ENCODE measurements around the gene GSTM3.
"Not testable (repeated sequence)": the region's sequence is repeated elsewhere in the genome, so short reads cannot be mapped to it uniquely, and the experiment has no call there.

Gene GSTM3

DNA sequence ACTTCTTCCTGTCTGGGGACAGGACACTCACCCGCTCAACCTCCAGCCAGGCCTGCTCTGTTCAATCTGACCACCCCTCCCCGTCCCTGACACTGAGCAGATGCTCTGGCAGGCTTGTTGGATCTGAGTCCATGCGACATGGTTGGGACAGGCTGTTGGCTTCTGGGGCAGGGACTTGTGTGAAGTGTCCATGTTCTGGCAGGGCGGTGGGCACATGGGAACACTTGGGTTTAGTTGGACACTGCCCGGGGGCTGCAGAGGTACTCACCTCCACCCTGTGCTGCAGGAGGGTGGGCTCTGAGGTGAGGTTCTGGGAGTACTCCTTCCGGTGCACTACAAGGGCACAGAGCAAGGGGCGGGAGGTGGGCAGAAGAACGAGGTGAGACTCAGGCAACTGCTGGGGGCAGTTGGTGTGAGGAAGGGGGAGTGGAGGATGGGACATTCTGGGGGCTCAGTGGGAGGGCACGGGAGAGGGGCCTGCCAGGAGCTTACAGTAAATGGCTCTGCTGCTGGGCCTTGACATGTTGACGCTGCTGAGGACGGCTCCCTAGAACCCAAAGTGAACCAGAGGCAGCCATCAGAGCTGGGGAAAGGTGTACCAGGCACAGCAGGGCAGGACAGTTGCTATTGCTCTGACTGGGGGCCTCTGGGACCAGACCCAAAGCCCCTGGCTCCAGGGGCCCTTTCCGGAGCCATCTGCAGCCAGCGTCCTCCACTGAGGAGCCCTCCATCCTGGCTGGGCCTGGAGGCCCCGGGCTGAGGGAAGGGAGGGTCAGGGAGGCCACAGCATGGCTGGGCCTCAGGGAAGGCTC, 20.6 kb upstream of the GSTM3 start:
- peak; percentile 19 for DNase-seq

- peak; percentile 10 for DNase-seq
Observed at GRCh38 chr1:109760581-109761226, 19.9 kb upstream of the GSTM3 start.

GRCh38 chr1:109759513-109760334, 18.9 kb upstream of the GSTM3 start:
- peak; percentile 6 for DNase-seq

- DNase-seq, result no peak
Observed at GRCh38 chr1:109757936-109758786, 17.3 kb upstream of the GSTM3 start.

DNA sequence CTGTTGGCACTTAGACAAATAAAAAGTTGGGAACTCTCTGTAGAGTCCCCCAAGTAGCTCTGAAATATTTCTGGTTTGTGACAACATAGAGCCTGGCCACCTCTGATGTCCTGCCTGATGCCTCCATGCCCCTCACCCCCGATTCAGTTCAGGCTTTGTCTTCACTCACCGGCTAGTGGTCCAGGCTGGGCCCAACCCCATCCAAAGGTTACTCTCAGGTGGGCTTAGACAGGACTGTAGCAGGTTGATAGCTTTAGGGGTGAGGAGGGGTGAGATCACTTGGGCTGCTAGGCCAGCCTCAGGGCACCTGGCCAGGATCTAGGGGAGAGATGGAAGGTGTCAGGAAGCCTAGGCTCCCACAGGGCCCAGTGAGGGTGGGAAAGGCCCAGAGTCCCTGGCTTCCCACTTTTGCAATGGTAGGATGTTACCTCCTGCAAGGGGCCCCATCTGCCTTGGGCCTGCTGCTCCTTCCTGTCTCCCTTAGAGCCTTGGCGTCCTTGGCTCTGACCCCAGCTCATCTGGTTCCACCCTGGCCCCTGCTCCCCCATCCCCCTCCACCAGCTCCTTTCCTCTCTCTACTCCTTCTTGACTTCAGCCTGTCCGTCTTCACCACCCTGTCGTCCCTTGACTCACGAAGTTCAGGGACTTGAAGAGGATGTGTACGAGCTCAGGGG, 16.1 kb upstream of the GSTM3 start:
- peak; percentile 19 for DNase-seq

DNA sequence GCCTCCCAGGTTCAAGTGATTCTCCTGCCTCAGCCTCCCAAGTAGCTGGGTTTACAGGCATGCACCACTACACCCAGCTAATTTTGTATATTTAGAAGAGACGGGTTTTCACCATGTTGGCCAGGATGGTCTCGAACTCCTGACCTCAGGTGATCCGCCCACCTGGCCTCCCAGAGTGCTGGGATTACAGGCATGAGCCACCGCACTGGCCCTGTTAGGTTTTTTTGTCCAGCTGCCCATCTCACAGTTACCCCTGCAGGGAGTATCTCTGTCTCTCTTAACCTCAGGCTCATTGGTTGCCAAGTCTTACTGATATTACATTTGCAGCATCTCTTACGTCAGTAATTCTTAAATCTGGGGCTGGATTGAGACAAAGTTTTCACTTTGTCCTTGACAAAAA, 15.5 kb upstream of the GSTM3 start:
- DNase-seq, result not testable (repeated sequence)

GRCh38 chr1:109754738-109755137, 13.9 kb upstream of the GSTM3 start:
- no peak for DNase-seq

DNA sequence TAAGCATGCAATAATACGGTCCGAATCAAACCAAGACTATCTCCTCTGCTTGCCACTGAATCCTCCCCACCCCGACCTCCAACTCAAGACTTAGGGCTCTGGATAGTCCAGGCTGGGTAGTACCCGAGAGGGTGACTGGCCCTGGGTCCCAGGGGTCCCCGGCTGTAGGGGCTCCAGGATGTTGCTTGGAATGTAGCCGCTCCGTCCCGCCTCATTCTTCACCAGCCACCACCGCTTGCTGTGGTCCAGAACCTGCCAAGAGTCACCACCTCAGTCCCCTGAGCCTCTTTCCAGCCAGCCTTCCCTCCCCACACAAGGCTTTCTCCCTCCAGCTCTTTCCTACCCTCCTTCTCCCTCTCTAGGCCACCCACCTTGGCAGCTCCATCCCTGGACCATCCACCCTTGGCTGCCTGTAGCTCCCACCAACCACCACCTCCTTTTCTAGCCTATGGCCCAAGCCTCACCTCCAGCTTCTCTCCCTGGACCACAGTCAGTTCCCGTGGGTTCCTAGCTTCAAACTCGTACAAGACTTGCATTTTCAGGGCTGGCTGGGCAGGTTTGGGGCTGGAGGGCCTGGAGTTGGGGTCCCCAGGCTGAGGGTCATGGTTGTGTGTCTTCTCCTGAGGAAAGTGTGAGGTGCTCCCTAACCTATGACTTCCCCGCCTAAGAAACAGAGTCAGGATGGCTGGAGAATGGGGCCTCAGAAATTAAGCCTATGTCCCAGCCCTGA, 10.9 kb upstream of the GSTM3 start:
- DNase-seq, result no peak

DNA sequence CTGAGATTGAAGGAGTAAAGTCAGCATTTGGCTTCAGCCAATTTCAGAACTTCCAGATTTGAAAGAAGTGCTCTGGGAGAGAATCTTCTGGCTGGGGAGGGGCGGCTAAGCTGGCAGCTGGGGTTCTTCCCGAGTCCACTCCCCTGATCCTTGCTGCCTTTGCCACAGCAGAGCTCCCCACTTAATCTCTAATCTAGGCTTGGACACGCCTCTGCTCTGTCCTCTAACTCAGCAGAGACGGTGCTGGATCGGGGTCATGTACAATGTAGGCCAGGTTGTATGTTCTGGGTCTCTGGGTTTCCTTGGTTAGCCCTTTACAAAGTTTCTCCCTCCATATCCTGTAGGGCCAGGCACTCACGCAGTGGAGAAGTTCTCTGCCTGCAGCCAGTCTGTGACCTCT, 10.1 kb upstream of the GSTM3 start:
- DNase-seq, result no peak

- DNase-seq, result no peak
Observed at GRCh38 chr1:109750241-109750882, 9.5 kb upstream of the GSTM3 start.

DNA sequence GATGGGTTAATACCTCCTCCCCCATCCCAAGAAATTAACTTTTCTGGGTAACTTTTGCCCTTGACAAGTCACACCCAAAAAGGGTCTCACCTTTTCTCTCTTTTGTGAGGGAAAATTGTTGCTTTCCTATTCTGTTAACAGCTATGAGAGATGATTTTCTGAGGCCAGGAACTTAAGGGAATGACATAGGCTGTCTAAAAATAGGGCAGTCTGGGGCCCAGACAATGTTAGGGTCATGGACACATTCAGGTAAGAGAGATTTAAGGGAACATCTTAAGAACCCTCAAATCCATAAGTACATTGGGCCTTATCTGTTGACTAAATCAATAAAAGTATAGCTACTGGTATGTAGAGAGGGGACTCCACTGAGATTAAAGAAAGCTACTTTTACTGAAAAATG, 8.4 kb upstream of the GSTM3 start:
- no peak for DNase-seq

- DNase-seq, result not testable (repeated sequence)
Observed at GRCh38 chr1:109748311-109748710, 7.5 kb upstream of the GSTM3 start.

DNA sequence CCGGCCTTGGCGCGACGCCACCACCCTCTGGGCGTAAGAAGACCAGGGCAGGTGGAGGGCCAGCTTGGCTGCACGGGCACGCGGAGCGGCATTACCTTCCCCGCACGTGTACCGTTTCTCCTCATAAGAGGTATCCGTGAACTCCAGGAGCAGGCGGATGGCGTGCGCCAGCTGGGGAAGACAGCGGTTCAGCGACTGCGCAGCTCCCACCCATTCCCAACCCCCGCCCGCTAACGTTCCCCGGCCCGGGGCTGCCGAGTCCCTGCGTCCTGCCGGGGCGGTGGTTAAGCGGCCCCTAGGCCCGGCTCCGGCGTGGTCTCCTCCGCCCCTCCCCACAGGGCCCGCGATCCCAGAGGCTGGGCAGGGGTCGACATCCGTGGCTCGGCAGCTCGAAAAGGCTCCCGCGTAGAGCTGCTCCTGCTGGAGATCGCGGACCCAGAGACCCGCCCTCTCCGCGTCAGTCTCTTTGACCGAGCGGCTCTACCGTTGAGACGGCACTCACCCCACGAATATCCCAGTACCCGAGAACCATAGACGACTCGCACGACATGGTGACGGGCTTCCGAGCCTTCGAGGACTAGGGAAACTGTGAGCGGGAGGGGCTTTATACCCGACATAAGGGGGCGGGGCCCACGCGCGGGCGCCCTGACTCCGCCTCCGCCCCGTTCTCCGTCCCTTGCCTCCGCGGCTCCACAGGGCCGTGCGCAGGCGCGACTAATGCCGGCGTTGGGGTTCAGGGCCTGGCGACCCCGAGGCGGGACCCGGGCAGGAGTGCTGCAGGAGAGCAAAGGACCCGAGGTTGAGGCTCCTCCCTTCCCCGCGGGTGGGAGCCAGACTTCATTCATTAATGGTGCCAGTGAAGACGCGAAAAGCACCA, 862 bp downstream of the GSTM3 start:
- peak; percentile 86 for DNase-seq

- no peak for DNase-seq
Observed at GRCh38 chr1:109733236-109733870, 7.5 kb downstream of the GSTM3 start.

DNA sequence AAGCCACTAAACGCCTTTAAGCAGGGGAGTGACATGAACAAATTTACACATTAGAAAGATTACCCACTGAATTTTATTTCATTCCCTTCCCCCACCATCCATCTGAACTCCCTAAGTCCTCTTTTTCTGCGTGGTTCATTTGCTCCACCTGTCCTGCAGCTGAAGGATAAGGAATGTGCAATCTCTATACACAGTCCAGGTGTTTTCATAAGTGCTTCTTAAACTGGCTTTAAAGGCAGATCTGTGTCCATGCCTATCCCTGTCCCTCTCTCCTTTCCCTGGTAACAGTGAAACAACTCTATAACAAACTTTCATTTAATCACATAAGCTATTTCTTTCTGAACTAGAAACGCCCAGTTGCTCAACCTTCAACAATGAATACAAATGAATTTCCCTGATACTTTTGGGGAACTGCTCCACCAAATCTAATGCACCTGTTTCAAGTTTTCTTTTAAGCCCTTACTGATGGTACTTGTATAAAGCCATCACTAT, 8.4 kb downstream of the GSTM3 start:
- no peak for DNase-seq

- DNase-seq, result no peak
Observed at GRCh38 chr1:109730666-109731065, 10.2 kb downstream of the GSTM3 start.

DNA sequence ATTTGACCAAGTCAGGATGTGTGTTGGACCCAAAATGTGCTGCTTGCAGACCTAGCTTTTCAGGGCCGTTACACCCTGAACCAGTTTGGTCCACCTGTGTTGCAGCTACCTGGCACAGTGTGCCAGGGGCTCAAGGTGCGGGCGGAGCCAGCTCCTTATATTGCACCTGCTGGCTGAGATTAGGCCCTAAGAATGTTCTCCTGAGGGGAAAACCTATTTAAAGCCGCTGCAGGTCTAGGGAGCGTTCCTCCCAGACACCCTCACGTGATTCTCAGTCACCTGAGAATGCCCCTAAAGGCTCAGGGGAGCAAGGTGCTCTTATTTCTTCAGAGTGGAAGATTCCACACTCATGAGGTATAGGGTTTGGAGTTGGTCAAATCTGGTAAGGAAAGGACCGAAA, 12.0 kb downstream of the GSTM3 start:
- DNase-seq, result no peak

DNA sequence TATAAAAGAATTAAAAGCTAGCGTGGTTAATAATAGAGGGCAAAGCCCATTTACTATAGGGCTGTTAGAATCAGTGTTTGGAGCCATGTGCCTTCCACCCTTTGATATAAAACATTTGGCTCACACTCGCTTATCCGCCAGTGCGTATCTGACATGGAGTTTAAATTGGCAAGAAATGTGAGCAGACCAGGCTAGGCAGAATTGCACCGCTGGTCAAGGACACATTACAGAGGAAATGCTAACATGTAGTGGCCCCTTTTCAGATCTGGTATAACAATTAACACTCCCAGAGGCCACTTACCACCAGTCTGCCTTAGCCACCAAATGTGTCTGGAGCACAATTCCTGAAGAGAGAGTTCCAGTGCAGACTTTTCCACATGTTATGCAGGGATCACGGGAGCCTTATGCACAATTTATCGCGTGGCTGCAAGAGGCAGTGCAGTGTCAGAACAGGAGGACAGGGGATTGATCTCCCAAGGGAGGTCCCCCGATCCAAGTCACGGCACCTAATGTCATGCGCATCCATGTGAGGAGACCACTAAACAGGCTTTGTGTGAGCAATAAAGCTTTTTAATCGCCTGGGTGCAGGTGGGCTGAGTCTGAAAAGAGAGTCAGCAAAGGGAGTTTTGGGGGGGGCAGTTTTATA, 14.0 kb downstream of the GSTM3 start:
- DNase-seq, result no peak

DNA sequence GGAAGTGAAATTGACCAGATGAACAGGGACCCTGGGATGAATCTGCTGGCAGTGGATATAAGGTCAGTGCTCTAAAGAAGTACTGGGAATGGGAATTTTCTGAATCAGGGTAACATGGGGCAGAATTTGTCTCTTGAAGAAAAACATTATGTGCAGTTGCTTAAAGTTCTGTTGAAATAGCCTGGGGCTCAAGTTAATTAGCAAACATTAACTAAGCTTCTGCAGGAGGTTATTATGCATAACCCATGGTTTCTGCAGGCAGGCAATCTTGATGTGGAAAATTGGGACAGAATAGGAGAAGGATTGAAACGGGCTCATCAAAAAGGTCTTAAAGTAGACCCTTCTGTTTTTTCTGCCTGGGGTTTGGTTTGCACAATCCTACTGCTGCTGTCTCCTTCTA, 14.8 kb downstream of the GSTM3 start:
- no peak for DNase-seq

All from femur (tissue), 1 donor.